ENCODE results near the gene GSTCD.

DNA sequence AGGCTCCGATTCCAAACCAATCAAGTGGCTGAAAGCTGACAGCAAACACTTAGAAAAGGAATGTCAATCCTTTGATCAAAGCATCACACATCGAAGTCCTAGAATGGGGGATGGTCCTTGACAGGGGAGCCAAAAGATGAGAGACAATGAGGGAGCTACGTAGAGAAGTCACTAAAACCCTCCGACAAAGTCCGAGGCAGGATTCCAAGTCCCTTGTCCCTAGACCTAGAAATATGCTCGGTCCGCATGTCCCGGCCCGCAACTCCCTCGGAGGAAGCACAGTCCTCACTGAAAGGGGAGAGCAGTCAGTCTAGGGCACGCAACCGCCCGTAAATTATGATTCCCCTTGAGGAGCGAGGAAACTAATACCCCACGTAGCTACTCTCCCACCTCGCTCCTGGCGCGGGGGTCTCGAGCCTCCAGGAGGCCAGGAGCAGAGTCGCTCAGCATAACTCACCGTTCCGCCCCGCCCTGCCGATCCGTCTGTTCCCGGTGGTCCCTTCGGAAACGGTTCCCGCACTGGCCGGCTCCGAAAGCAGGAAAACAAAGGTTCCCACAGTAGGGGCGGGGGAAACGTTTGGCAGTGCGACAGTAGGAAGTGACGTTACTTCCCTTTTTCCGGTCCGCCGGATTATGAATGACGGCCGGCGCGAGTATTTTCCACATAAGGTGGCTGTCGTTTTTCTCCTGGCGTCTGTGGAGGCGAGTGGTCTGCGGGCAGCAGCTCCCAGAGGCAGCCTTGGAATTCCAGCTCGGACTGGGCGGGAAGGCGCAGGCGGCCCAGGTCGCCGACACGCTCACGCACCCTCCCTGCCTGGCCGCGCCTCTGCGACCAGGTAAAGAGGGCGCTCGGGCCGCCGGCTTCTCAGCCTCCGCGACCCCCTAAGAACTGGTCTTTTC is at the start of gene GSTCD, which contains the start of gene INTS12:
- no peak for TF ChIP-seq CTCF (conservative IDR thresholded peaks at IDR 0.05 in 1 of 2, IDR thresholded peaks at IDR 0.05 in 1 of 2; ENCODE audit: low read depth in 1 of 2, low read length in 2 of 2)
- peak; percentile 27 for TF ChIP-seq EZH2 (IDR thresholded peaks at IDR 0.05; ENCODE audit: low read length, missing control alignments)

Measured in fibroblast of lung (primary cell).